Measurements from ENCODE around the gene MAK.
"Not testable (repeated sequence)": the region's sequence is repeated elsewhere in the genome, so short reads cannot be mapped to it uniquely, and the experiment has no call there.

Gene MAK

DNA sequence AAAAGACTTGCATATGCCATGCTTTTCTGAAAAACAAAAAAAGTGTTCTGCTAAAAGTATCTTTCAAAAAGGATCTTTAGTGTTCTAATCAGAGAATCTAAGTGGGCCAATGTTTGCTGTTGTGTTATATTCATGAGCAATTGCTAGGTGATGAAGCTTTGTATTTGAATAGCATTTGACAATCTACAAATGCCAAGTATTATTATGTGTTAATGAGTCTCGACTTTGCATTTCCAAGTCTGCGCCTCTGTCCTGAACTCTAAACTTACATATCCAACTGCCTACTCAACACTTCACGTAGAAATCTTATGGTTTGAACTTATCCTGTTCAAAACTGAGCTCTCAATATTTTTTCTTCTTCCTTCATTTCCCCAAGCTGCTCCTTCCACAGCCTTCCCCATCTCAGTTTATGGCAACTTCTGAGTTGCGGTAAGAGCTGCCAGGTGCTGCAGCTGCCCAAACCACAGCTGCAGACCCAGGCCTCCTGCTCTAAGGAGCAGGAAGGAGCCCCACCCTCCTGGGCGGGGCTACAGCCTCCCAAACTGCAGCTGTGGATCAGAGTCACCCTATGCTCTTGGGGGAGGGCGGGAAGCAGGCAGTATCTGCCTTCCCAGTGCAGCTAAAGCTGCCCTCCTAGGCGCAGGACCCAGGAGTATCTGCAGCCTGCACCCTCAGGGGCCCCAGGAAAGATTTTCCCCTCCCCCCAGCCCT is 16.7 kb upstream of the MAK start:
- no peak for DNase-seq (ENCODE audit: low read depth in 2 of 2)

DNA sequence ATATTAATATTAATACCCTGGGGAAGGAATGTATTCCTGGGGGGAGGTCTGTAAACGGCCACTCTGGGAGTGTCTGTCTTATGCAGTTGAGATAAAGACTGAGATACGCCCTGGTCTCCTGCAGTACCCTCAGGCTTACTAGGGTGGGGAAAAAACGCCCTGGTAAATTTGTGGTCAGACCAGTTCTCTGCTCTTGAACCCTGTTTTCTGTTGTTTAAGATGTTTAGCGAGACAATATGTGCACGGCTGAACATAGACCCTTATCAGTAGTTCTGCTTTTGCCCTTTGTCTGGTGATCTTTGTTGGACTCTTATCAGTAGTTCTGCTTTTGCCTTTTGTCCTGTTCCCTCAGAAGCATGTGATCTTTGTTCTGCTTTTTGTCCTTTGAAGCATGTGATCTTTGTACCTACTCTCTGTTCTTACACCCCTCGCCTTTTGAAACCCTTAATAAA is 15.5 kb upstream of the MAK start:
- DNase-seq (ENCODE audit: low read depth in 2 of 2) = not testable (repeated sequence)

DNA sequence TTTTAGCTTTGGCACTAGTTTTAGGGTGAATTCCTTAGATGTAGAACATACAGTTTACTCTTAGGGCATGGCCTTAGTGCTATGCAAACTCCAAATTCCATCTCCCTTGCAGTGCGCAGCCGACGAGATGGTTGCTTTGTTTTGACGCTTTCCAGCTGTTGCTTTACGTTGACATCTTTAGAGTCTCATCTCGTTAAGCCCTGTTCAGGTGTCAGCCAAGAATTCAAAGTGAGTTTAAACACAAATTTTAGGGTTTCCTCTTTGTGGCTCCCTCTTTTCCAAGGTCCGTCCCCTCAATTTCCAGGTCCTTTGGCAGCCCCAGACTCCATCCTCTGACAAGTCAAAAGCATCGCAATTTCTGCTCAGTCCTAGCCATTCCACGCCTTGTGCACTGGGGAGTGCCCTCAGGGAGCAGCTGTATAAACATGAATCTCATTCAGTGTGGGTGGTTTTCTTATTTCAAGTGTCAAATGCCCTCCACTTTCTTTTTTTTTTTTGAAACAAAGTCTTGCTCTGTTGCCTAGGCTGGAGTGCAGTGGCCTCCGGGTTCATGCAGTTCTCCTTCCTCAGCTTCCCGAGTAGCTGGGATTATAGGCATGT is 14.1 kb upstream of the MAK start:
- DNase-seq (ENCODE audit: low read depth in 2 of 2) = no peak

DNA sequence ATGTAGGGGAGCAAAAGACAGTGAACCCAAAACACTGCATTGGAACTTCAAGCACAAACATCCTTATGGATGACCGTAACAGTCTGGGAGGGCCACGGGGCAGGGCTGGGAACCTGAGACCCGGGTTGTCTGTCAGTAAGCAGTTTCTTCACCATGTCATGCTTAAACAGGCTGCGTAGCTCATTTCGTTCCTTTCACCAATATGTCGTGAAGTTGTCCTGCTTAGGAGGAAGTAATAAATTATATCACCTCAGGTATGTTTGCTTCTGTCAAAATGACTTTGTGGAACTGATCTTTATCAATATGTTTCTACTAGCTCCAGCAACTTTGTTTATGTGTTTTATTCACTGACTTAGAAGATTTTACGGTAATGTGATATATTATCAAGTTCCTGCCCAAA is 12.4 kb upstream of the MAK start:
- DNase-seq (ENCODE audit: low read depth in 2 of 2) = no peak

DNA sequence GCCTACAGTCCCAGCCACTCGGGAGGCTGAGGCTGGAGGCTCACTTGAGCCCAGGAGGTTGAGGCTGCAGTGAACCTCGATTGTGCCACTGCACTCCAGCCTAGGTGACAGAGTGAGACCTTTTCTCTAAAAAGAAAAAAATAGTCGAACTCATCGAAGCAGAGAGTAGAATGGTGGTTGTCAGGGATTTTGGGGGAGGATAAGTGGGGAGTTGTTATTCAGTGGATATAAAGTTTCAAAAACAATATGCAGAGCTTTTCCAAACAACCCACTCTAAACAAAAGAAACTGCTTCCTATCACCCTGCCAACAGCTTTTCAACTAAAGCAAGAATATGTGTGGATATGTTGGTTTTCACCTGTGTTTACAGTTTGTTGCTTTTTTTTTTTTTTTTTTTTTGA is 11.6 kb upstream of the MAK start:
- DNase-seq (ENCODE audit: low read depth in 2 of 2) = no peak

DNA sequence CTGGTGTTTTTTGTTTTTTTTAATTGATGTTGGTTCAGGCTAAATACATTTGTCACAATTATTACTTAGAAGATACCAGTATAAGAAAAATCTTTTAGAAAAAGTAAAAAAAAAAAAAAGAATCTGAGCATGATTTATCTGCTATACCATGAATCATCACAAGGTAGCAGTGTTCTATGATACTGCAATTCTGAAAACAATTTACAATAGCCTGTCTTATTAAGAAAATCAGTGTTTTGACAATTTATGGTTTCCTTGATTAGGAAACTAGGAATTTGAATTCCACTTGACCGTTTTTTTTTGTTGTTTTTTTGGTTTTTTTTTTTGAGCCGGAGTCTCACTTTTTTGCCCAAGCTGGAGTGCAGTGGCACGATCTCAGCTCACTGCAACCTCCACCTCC is 9.3 kb upstream of the MAK start:
- no peak for DNase-seq (ENCODE audit: low read depth in 2 of 2)

DNA sequence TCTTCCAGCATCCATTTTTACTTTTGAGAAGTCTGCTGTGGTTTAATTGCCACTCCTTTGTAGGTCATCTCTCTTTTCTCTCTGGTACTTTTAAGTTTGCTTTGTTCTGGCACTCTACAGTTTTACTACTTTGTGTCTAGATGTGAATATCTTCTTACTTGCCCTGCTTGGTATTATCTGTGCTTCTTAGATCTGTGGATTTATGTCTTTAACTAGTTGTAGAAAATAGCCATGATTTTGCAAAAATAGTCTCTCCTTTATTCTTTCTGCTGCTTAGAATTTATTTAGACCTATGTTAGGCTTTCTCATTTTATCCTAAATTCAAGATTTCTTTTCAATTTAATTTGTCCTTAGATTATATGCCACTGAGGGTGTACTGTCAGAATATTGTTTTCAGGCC is 5.2 kb upstream of the MAK start:
- no peak for DNase-seq (ENCODE audit: low read depth in 2 of 2)

DNA sequence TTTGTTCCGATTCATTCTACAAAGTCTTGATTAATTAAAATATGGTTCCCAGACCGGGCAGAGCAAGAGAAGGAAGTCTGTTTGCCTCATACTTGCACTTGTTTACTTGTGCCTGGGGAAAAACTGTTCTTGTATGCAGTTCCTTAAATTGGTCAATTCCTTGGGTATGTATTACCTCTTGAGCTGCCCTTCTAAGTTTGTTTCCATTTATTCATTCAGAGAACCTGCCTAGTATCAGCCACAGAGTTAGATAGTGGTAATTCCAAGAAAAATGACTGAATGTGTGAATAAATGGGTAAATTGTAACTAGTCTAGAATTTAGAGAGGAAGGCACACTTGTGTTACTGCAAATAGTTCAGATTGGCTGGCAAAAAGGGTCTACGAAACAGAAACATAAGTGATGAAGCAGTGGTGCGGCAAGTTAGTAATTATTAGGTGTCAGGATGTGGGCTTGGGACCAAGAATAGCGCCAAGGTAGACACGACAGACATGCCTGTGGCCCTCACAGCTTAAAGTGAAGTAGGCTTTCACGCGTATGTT is 525 bp upstream of the MAK start:
- DNase-seq (ENCODE audit: low read depth in 2 of 2) = no peak

DNA sequence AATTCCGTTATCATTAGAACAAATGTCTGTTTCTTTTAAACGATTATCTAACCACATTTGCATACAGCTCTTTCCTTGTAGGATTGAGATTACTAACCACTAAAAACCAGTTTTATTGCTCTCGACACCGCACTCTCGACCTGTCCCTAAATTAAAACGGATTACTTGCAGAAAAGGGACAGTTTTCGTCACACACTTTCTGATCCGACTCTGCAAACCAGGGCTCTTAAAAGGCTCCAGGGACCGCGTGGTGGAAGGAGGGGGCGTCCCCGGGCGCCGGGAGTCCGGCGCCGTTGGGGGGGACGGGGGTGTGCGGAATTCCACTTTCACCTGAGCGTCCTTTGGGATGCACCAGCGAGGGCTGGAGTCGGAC is 731 bp downstream of the MAK start:
- DNase-seq (ENCODE audit: low read depth in 2 of 2) = no peak

DNA sequence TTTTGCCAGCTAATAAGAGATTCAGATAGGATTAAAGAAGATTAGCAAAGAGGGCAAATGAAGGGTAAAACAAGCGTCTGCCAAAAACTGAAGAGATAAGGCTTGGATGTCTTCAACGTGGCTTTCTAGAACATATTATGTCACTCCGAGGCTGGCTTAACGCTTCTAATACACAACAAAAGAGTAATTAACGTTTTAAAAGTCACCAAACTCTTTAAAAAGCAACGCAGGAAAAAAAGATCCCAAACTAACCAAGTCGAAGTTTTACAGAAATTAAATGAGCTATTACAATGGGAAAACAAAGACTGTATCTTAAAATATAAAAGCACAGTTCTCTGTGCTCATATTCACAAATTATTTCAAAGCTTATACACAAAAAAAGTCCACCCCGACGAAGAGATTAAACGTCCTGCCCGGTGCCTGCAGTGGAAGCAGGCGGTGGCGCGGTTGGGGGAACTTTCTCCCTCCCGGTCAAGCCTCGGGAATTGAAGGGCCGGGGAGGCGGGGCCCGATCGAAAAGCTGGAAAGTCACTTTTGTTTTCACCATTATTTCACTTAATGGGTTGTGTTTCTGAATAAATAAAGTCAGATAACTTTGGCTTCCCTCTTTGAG is 1.2 kb downstream of the MAK start:
- no peak for DNase-seq (ENCODE audit: low read depth in 2 of 2)

DNA sequence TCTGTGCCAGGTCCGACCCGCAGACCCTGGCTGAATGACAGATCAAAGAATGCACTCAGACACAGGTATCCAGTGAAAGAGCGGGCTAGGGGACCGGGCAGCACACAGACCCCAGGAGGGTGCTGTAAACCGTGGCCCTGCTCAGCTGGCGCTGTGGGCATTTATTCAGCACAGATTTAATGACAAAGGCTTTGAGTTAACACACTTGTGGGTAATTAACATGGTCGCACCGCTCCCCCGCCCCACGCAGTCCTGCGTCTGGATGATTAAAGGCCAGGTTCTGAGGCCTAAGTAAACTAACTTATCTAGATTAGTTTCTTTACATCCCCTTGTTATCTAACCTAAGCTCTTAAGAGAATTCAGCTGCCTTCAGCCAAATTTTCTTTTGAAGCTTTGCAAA is 3.5 kb downstream of the MAK start:
- DNase-seq (ENCODE audit: low read depth in 2 of 2) = no peak

DNA sequence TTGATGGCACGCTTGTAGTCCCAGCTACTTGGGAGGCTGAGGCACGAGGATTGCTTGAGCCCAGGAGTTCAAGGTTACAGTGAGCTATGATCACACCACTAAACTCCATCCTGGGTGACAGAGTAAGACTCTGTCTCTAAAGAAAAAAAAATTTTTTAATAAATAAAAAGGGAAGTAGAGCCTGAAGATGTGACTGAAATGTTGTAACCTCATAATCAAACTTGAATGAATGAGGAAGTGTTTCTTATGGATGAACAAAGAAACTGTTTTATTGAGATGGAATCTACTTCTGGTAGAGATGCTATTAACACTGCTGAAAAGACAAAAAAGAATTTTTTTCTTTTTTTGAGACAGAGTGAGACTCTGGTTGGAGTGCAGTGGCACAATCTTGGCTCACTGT is 6.7 kb downstream of the MAK start:
- no peak for DNase-seq (ENCODE audit: low read depth in 2 of 2)

DNA sequence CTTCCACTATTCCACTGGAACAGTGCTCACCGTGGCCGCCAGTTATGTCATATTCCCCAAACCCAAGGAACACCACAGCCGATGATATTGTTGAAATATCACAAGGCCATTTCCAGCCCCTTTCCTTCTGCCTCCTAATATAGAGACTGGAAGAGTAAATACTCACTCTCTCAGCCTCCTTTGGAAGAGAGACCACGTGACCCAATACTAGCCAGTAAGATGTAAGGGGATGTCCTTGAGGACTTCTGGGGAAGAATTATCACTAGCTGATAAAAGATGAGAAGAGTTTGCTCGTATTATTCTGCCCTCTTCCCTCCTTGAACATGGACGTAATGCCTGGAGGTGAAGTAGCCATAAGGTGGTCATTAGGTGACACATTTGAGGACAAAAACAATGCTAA is 13.5 kb downstream of the MAK start:
- no peak for DNase-seq (ENCODE audit: low read depth in 2 of 2)

DNA sequence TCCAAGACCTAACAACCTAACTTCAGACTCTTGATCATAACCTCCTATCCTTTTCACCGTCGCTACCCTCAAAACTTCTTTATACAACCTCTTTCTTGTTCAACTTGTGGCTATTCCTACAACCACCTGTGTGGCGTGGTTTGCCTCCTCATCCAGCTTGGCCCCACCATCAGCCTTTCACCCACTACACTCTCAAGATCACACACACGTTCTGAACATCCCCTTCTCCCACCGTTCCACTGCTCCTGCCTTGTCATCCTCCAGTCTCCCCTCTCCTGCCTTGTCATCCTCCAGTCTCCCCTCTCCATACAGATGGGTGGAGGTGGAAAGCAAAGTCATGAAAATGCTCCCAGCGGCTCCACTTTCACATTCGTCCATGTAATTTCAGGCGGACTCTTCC is 14.0 kb downstream of the MAK start:
- no peak for DNase-seq (ENCODE audit: low read depth in 2 of 2)

DNA sequence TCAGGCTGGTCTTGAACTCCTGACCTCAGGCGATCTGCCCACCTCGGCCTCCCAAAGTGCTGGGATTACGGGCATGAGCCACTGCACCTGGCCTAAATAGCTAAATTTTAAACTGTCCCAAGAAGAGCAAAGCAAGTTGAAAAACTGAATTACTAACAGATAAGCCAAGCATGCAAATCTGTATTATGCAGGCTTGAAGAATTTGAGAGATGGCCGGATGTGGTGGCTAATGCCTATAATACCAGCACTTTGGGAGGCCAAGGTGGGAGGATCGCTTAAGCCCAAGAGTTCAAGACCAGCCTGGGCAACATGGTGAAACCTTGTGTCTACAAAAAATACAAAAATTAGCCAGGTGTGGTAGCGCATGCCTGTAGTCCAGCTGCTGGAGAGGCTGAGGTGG is 24.2 kb downstream of the MAK start:
- DNase-seq (ENCODE audit: low read depth in 2 of 2) = not testable (repeated sequence)

DNA sequence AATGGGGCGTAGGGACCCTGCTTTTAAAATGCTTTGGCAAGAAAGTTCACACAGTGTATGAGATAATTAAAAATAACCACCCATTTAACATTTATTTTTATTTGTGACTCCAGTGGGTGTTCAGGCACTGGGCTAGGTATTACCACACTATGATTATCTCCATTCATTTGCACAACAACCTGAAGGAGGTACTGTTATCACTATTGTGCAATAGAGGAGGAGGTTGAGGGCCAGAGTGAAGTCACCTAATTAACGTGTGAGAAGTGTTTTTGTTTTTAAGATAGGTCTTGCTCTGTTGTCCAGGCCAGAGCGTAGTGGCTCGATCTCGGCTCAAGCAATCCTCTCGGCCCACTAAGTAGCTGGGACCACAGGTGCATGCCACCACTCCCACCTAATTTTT is 29.2 kb downstream of the MAK start:
- DNase-seq (ENCODE audit: low read depth in 2 of 2) = no peak

DNA sequence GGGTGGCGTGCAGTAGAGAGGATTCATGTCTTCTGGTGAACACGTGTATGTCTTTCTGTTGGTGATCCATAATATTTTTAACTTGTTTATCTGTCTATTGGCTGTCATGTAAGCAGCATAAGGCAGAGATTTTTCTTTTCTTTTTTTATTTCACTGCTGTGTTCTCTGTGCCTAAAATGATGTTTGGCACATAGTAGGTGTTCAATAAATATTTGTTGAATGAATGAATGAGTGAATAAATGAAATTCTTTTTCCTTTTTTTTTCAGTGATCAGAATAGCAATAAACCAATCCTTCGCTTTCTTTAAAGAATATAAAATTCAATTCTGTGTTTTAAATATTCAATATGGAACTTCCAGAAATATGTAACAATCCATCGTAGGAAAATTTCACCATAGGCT is 30.0 kb downstream of the MAK start:
- no peak for DNase-seq (ENCODE audit: low read depth in 2 of 2)

DNA sequence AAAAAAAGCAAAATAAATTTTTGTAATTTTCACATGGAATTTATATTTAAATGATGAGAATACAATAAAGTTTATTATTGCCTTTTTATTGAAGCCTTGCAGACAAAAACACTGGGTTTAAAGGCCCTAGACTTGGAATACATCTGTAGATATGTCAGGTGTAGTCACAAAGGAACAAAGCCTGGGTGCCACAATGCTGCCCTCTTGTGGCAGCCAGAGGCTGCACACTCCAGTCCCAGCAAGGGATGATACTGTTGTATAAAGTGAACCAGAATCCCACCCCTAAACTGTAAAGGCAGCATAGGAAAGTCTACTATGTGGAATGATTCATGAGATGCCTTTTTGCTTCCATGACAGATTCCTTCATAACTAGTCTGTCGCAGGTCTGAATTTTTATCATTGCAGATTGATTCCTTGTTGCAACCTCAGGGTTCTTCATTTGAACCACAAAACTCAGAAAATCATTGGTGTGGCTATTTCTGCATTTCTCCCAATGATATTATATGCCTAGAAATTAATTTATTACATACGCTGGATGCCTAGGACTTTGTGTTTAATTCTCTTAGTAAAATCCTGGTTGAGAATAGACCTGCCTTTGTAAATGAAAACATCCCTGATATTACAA is 37.0 kb downstream of the MAK start:
- DNase-seq (ENCODE audit: low read depth in 2 of 2) = peak; percentile 17 to 43

DNA sequence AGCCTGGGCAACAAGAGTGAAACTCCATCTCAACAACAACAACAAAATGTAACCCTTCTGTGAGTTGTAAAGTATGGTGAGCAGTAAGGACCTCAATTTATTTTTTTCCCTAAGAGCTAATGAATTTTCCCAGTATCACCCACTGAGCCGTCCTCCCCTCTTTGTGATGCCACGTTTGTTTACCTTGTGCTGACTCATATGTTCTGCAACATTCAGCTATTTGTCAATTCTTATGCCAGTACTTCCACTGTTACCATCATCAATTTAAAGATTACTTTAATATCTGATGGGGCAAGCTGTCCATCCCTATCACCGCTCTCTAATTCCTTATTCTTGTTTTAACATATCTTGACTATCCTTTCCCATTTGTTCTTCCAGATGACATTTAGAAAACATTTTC is 37.5 kb downstream of the MAK start:
- no peak for DNase-seq (ENCODE audit: low read depth in 2 of 2)

DNA sequence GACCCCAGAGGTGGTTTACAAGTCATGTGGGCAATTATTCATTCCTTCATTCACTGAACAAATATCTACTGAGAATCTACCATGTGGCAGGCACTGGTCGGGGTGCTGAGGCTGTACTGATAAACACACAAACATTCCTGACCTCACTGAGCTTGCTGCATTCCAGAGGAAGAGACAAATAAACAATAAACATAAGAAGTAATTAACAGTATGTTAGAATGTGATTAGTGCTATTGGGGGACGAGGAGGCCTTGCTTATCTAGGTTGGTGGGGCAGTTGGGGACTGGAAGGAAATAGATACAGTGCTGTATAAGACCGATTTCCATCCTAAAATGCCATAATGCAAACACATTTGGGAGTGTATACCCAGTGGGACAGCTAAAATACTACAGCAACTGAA is 44.1 kb downstream of the MAK start:
- DNase-seq (ENCODE audit: low read depth in 2 of 2) = no peak

DNA sequence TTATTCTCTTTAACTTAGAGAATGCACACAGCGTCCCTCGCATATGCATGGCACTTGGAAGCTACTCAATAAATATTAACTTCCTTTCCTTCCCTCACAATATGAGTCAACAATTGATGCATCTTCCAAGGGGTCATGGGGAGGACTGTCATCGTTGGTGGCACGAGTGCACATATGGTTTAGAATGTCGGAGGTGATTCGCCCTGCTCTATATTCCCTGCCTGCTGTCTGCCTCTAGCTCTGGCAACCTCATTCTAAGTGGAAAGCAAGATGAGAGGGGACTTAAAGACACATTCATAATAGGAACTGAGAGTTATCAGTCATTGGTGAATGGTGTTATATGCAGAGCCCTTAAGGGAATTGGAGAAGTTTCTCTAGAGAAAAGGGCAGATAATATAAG is 44.6 kb downstream of the MAK start:
- DNase-seq (ENCODE audit: low read depth in 2 of 2) = no peak

DNA sequence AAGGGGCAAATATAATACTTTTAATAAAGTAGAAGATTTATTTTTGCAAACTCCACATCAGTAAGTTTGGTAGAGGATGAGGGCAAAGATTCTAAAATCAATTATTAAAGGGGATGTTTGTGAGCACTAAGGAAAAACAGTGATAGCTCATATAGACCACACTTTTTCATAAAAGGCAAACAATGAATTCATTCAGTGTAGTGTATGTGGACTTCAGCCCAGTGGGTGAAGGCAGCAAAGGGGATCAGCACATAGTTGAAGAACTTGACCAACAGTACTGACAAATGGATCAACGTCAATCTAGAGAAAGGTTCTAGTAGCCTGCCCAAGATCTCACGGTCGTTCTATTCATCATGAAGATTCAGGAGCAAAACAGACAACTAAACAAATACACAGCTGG is 45.3 kb downstream of the MAK start:
- no peak for DNase-seq (ENCODE audit: low read depth in 2 of 2)

DNA sequence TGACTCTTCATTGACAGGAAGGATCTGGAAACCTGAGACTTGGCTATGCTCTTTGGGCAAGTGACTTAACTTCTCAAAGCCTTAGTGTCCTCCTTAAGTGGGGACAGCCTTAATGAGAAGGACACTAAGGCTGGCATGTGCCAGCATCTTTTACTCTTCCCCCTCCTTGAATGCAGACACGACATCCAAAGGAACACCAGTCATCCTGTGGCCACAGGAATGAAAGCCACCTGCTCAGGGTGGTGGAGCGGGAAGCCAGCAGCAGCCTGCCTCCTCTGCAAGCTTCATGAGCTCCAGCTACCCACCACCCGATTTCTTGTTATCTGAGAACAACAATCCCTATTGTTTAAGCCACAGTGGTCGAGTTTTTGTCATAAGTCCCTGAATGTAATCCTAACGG is 46.2 kb downstream of the MAK start:
- no peak for DNase-seq (ENCODE audit: low read depth in 2 of 2)
